Cortex of kidney (tissue), 1 donor: Measurements from ENCODE around the gene MCMBP.
"Not testable (repeated sequence)": the region's sequence is repeated elsewhere in the genome, so short reads cannot be mapped to it uniquely, and the experiment has no call there.

Experiments
- DNase-seq: peaks from one replicate; lab custom pipeline; 2025; lab: John Stamatoyannopoulos, UW

The MCMBP gene

GRCh38 chr10:119878524-119878923 lies 5.9 kb upstream of the MCMBP start:
- DNase-seq, result no peak

GRCh38 chr10:119872860-119873681 lies 428 bp upstream of the MCMBP start:
- no peak for DNase-seq

GRCh38 chr10:119871881-119872609 lies 598 bp downstream of the MCMBP start:
- no peak for DNase-seq

GRCh38 chr10:119869398-119869797 lies 3.2 kb downstream of the MCMBP start:
- DNase-seq, result not testable (repeated sequence)

- DNase-seq, result no peak
These were observed 5.3 kb downstream of the MCMBP start for GRCh38 chr10:119867317-119867716.

GRCh38 chr10:119865699-119866240 lies 6.9 kb downstream of the MCMBP start:
- DNase-seq, result no peak

- no peak for DNase-seq
These were observed 8.6 kb downstream of the MCMBP start for GRCh38 chr10:119863951-119864565.

GRCh38 chr10:119862524-119862923 lies 10.1 kb downstream of the MCMBP start:
- no peak for DNase-seq

GRCh38 chr10:119860866-119861607 lies 11.6 kb downstream of the MCMBP start:
- DNase-seq, result no peak

- DNase-seq, result no peak
These were observed 13.0 kb downstream of the MCMBP start for GRCh38 chr10:119859420-119860258.

- DNase-seq, result no peak
These were observed 14.6 kb downstream of the MCMBP start for GRCh38 chr10:119858063-119858462.

- no peak for DNase-seq
These were observed 19.1 kb downstream of the MCMBP start for GRCh38 chr10:119853574-119853973.

- DNase-seq, result no peak
These were observed 19.8 kb downstream of the MCMBP start for GRCh38 chr10:119852822-119853221.

GRCh38 chr10:119852277-119852676 lies 20.4 kb downstream of the MCMBP start:
- no peak for DNase-seq

GRCh38 chr10:119849944-119850343 lies 22.7 kb downstream of the MCMBP start:
- no peak for DNase-seq

GRCh38 chr10:119849031-119849789 lies 23.4 kb downstream of the MCMBP start:
- DNase-seq, result no peak

GRCh38 chr10:119845656-119846055 lies 27.0 kb downstream of the MCMBP start:
- DNase-seq, result no peak

- DNase-seq, result no peak
These were observed 38.5 kb downstream of the MCMBP start for GRCh38 chr10:119834188-119834587.

GRCh38 chr10:119832951-119833350 lies 39.7 kb downstream of the MCMBP start:
- no peak for DNase-seq

GRCh38 chr10:119831656-119832055 lies 41.0 kb downstream of the MCMBP start:
- DNase-seq, result no peak
